ENCODE results near the gene SLC6A20. TPM values are rescaled to one million over a fixed set of nuclear protein-coding genes. Genes with fewer than 3 reads are reported as not detected.
A peak's percentile ranks its signal among the peaks of the same experiment; 100 is the strongest.

The SLC6A20 gene
- polyA plus RNA-seq (ENCODE audit: insufficient read length in 3 of 3), result under 1 TPM; 0.07 to 0.18 (median 0.12) TPM

GRCh38 chr3:45795882-45796765 lies at the start of gene SLC6A20:
Gene SLC6A20 (minus strand): TSS chr3:45796536. CDS start chr3:45796419, 117 bp downstream.
- DNase-seq (ENCODE audit: low read depth in 3 of 3, low spot score in 2 of 3), result peak in 1 of 3 donors; percentile 18

- no peak for DNase-seq (ENCODE audit: low read depth in 3 of 3, low spot score in 2 of 3)
Measured at GRCh38 chr3:45844616-45845015, 48.3 kb upstream of the SLC6A20 start.

GRCh38 chr3:45842851-45843625 lies 46.7 kb upstream of the SLC6A20 start:
- DNase-seq (ENCODE audit: low read depth in 3 of 3, low spot score in 2 of 3), result no peak

GRCh38 chr3:45841757-45842491 lies 45.6 kb upstream of the SLC6A20 start, which contains the start of gene LZTFL1:
Gene LZTFL1 (minus strand): TSS chr3:45842119. CDS start chr3:45841991, 128 bp downstream.
- peak; percentile 93 to 94 (median 93) for DNase-seq (ENCODE audit: low read depth in 3 of 3, low spot score in 2 of 3)

- peak; percentile 4 to 12 (median 8) for DNase-seq (ENCODE audit: low read depth in 3 of 3, low spot score in 2 of 3)
Measured at GRCh38 chr3:45841420-45841756, 45.1 kb upstream of the SLC6A20 start.

GRCh38 chr3:45838466-45838865 lies 42.1 kb upstream of the SLC6A20 start:
- no peak for DNase-seq (ENCODE audit: low read depth in 3 of 3, low spot score in 2 of 3)

- no peak for DNase-seq (ENCODE audit: low read depth in 3 of 3, low spot score in 2 of 3)
Measured at GRCh38 chr3:45832699-45833098, 36.4 kb upstream of the SLC6A20 start.

GRCh38 chr3:45830121-45830520 lies 33.8 kb upstream of the SLC6A20 start:
- DNase-seq (ENCODE audit: low read depth in 3 of 3, low spot score in 2 of 3), result no peak

- no peak for DNase-seq (ENCODE audit: low read depth in 3 of 3, low spot score in 2 of 3)
Measured at GRCh38 chr3:45826908-45827307, 30.6 kb upstream of the SLC6A20 start.

GRCh38 chr3:45826321-45826720 lies 30.0 kb upstream of the SLC6A20 start:
- DNase-seq (ENCODE audit: low read depth in 3 of 3, low spot score in 2 of 3), result no peak

GRCh38 chr3:45821127-45821526 lies 24.8 kb upstream of the SLC6A20 start:
- no peak for DNase-seq (ENCODE audit: low read depth in 3 of 3, low spot score in 2 of 3)

- DNase-seq (ENCODE audit: low read depth in 3 of 3, low spot score in 2 of 3), result no peak
Measured at GRCh38 chr3:45819543-45819942, 23.2 kb upstream of the SLC6A20 start.

GRCh38 chr3:45817831-45818522 lies 21.6 kb upstream of the SLC6A20 start:
- DNase-seq (ENCODE audit: low read depth in 3 of 3, low spot score in 2 of 3), result no peak

GRCh38 chr3:45816544-45816943 lies 20.2 kb upstream of the SLC6A20 start:
- no peak for DNase-seq (ENCODE audit: low read depth in 3 of 3, low spot score in 2 of 3)

GRCh38 chr3:45814322-45814721 lies 18.0 kb upstream of the SLC6A20 start:
- DNase-seq (ENCODE audit: low read depth in 3 of 3, low spot score in 2 of 3), result no peak

- DNase-seq (ENCODE audit: low read depth in 3 of 3, low spot score in 2 of 3), result no peak
Measured at GRCh38 chr3:45807681-45808540, 11.6 kb upstream of the SLC6A20 start.

- no peak for DNase-seq (ENCODE audit: low read depth in 3 of 3, low spot score in 2 of 3)
Measured at GRCh38 chr3:45807133-45807532, 10.8 kb upstream of the SLC6A20 start.

- DNase-seq (ENCODE audit: low read depth in 3 of 3, low spot score in 2 of 3), result no peak
Measured at GRCh38 chr3:45806072-45806471, 9.7 kb upstream of the SLC6A20 start.

GRCh38 chr3:45803252-45803935 lies 7.1 kb upstream of the SLC6A20 start:
- DNase-seq (ENCODE audit: low read depth in 3 of 3, low spot score in 2 of 3), result no peak

All from right renal cortex interstitium (tissue), 3 donors.